ENCODE results near the gene MYH11. TPM values are rescaled to one million over a fixed set of nuclear protein-coding genes. Genes with fewer than 3 reads are reported as not detected.
"Not testable (repeated sequence)": the region's sequence is repeated elsewhere in the genome, so short reads cannot be mapped to it uniquely, and the experiment has no call there.

Gene MYH11
- total RNA-seq, 1 donor from 2014 or later: 0.31 TPM

GRCh38 chr16:15701367-15701766 lies 155.5 kb downstream of the MYH11 start:
- H3K36me3 Mint-ChIP-seq (ENCODE audit: insufficient read depth): peaks cover 14% of the 10 kb centered on the region
- no peaks in the 10 kb centered on the region for H3K4me1 Mint-ChIP-seq (ENCODE audit: low read depth)
- H3K27ac Mint-ChIP-seq: no peak overlapping the region
- no peaks in the 10 kb centered on the region for H3K27me3 Mint-ChIP-seq
- no peak for TF ChIP-seq CTCF (IDR thresholded peaks at IDR 0.05; ENCODE audit: unreplicated experiment)
- DNase-seq (ENCODE audit: low spot score, unreplicated experiment): no peak
- H3K9me3 Mint-ChIP-seq (ENCODE audit: low read depth): no peaks in the 10 kb centered on the region
- H3K4me3 Mint-ChIP-seq (ENCODE audit: low read depth): no peak overlapping the region

GRCh38 chr16:15699819-15700218 lies 157.0 kb downstream of the MYH11 start:
- H3K36me3 Mint-ChIP-seq (ENCODE audit: insufficient read depth): peaks cover 14% of the 10 kb centered on the region
- no peak for TF ChIP-seq CTCF (IDR thresholded peaks at IDR 0.05; ENCODE audit: unreplicated experiment)
- H3K4me3 Mint-ChIP-seq (ENCODE audit: low read depth): no peak overlapping the region
- no peaks in the 10 kb centered on the region for H3K27me3 Mint-ChIP-seq
- H3K9me3 Mint-ChIP-seq (ENCODE audit: low read depth): no peaks in the 10 kb centered on the region
- DNase-seq (ENCODE audit: low spot score, unreplicated experiment): no peak
- H3K4me1 Mint-ChIP-seq (ENCODE audit: low read depth): no peaks in the 10 kb centered on the region
- H3K27ac Mint-ChIP-seq: peak overlapping the region; percentile 62

- Mint-ChIP-seq H3K36me3 (ENCODE audit: insufficient read depth) (peaks cover 8% of the 10 kb centered on the region), H3K4me3 (ENCODE audit: low read depth) (no peak overlapping the region), H3K4me1 (ENCODE audit: low read depth) (no peaks in the 10 kb centered on the region), H3K27ac (no peak overlapping the region), H3K9me3 (ENCODE audit: low read depth) (no peaks in the 10 kb centered on the region), H3K27me3 (no peaks in the 10 kb centered on the region)
- no peak for DNase-seq (ENCODE audit: low spot score, unreplicated experiment)
- no peak for TF ChIP-seq CTCF (IDR thresholded peaks at IDR 0.05; ENCODE audit: unreplicated experiment)
These were observed 162.3 kb downstream of the MYH11 start for GRCh38 chr16:15694499-15694898.

- H3K36me3 Mint-ChIP-seq (ENCODE audit: insufficient read depth); H3K27me3 Mint-ChIP-seq; H3K4me1 Mint-ChIP-seq (ENCODE audit: low read depth); DNase-seq (ENCODE audit: low spot score, unreplicated experiment); H3K4me3 Mint-ChIP-seq (ENCODE audit: low read depth); H3K9me3 Mint-ChIP-seq (ENCODE audit: low read depth): not testable (repeated sequence)
- H3K27ac Mint-ChIP-seq: peak overlapping the region; percentile 37
These were observed 164.3 kb downstream of the MYH11 start for GRCh38 chr16:15692508-15692907.

- Mint-ChIP-seq H3K9me3 (ENCODE audit: low read depth) (no peaks in the 10 kb centered on the region), H3K27ac (no peak overlapping the region), H3K27me3 (no peaks in the 10 kb centered on the region), H3K36me3 (ENCODE audit: insufficient read depth) (peaks cover 5% of the 10 kb centered on the region), H3K4me1 (ENCODE audit: low read depth) (no peaks in the 10 kb centered on the region), H3K4me3 (ENCODE audit: low read depth) (no peak overlapping the region)
- DNase-seq (ENCODE audit: low spot score, unreplicated experiment): no peak
- no peak for TF ChIP-seq CTCF (IDR thresholded peaks at IDR 0.05; ENCODE audit: unreplicated experiment)
These were observed 165.8 kb downstream of the MYH11 start for GRCh38 chr16:15691046-15691445.

- TF ChIP-seq CTCF (IDR thresholded peaks at IDR 0.05; ENCODE audit: unreplicated experiment): no peak
These were observed 166.5 kb downstream of the MYH11 start for GRCh38 chr16:15690296-15690695.

More at GRCh38 chr16:15690296-15690695, 166.5 kb downstream of the MYH11 start:
- Mint-ChIP-seq H3K27me3 (no peaks in the 10 kb centered on the region), H3K4me3 (ENCODE audit: low read depth) (no peak overlapping the region), H3K27ac (no peak overlapping the region), H3K4me1 (ENCODE audit: low read depth) (no peaks in the 10 kb centered on the region), H3K9me3 (ENCODE audit: low read depth) (no peaks in the 10 kb centered on the region), H3K36me3 (ENCODE audit: insufficient read depth) (peaks cover 5% of the 10 kb centered on the region)
- no peak for DNase-seq (ENCODE audit: low spot score, unreplicated experiment)
